HepG2 (cell line): Measurements from ENCODE around the gene HTR2A. TPM values are rescaled to one million over a fixed set of nuclear protein-coding genes. Genes with fewer than 3 reads are reported as not detected.

Experiments used
- ATAC-seq: fragments of 200-7000 bp; cut with Tn5 transposase; 3 replicates; pipeline ENCODE4 v1.9.1; 2020; ENCODE audit warnings: mild to moderate bottlenecking, moderate library complexity
- BruUV-seq: library from RNA; stranded (reverse); fragments of 400-500 nt; replicated peaks from 2 replicates; lab custom pipeline; 2021; lab: Mats Ljungman, UMichigan
- CTCF ChIA-PET: fragments of 300-600 bp; formaldehyde crosslinking; extraction: SDS; loops from one replicate; lab custom pipeline; 2021; ENCODE audit warnings: low total read pairs, inconsistent platforms, low intra/inter-chr PET ratio; lab: Yijun Ruan, JAX
- POLR2A ChIA-PET: fragments of 350-600 bp; sonication (Branson Sonifier 250); formaldehyde crosslinking; loops from one replicate; lab custom pipeline; 2020; ENCODE audit warnings: antibody characterized with exemption, inconsistent platforms; lab: Yijun Ruan, JAX
- DNase-seq: peaks from one replicate; pipeline ENCODE4 v3.0.0-alpha.2; 2015; ENCODE audit warnings: low spot score
- FAIRE-seq: peaks from 3 replicates; lab custom pipeline; 2011; peaks lifted over from hg19 to GRCh38; lab: Jason Lieb, UNC
- H2AFZ ChIP-seq: one replicate; pipeline ENCODE4 v1.6.1; 2011; ENCODE audit warnings: low read length, inconsistent platforms
- H3K27ac ChIP-seq: fragments of 300-600 bp; 3 replicates; pipeline ENCODE4 v1.8.0; 2011; ENCODE audit warnings: mixed run types, mild to moderate bottlenecking, mixed read lengths, low read length, inconsistent platforms; ENCODE audit not compliant: insufficient read depth; ENCODE audit errors: extremely low read length
- H3K27me3 ChIP-seq, 2 experiments: fragments of 200-600 bp in 1 of 2; 2 replicates in 1 of 2; 3 replicates in 1 of 2; pipeline versions ENCODE4 v1.6.0 to v1.8.0; 2011; ENCODE audit warnings: low read length in 2 of 2, mild to moderate bottlenecking in 2 of 2, moderate library complexity in 2 of 2, inconsistent platforms in 1 of 2; ENCODE audit not compliant: insufficient read depth in 2 of 2, control insufficient read depth in 1 of 2
- H3K36me3 ChIP-seq, 2 experiments: fragments of 200-600 bp in 1 of 2; replicated peaks in 1 of 2; 2 replicates in 1 of 2; 3 replicates in 1 of 2; pipeline versions ENCODE4 v1.5.1 to v1.8.0; 2011; ENCODE audit warnings: low read length in 2 of 2, inconsistent platforms in 1 of 2; ENCODE audit not compliant: insufficient read depth in 2 of 2, control insufficient read depth in 1 of 2
- H3K4me1 ChIP-seq: 2 replicates; pipeline ENCODE4 v1.5.1; 2012; ENCODE audit warnings: low read length, inconsistent platforms; ENCODE audit not compliant: insufficient read depth
- H3K4me2 ChIP-seq: 2 replicates; pipeline ENCODE4 v1.6.0; 2011; ENCODE audit warnings: low read depth, low read length, inconsistent platforms
- H3K4me3 ChIP-seq, 3 experiments: fragments of 200-600 bp in 1 of 3; sonication (generic), shearing (Covaris generic) in 1 of 3; replicated peaks in 1 of 3; 2 replicates each; pipeline ENCODE4 v1.5.1; 2011 to 2016; ENCODE audit warnings: low read length in 3 of 3, inconsistent platforms in 2 of 3, low read depth in 2 of 3, mild to moderate bottlenecking in 2 of 3, control low read depth in 1 of 3, mixed read lengths in 1 of 3; ENCODE audit not compliant: insufficient read depth in 1 of 3
- H3K79me2 ChIP-seq: one replicate; pipeline ENCODE4 v1.6.1; 2011; ENCODE audit warnings: low read length, inconsistent platforms; ENCODE audit not compliant: insufficient read depth
- H3K9ac ChIP-seq: 2 replicates; pipeline ENCODE4 v1.6.0; 2011; ENCODE audit warnings: mild to moderate bottlenecking, low read depth, low read length, inconsistent platforms; ENCODE audit not compliant: insufficient read depth
- H3K9me3 ChIP-seq: 2 replicates; pipeline ENCODE4 v1.5.1; 2012; ENCODE audit warnings: mild to moderate bottlenecking, low read length
- H4K20me1 ChIP-seq: 2 replicates; pipeline ENCODE4 v1.6.0; 2011; ENCODE audit warnings: inconsistent platforms, mild to moderate bottlenecking, low read length, moderate library complexity; ENCODE audit not compliant: insufficient read depth
- KLF15 ChIP-seq: sonication (generic); formaldehyde crosslinking; IDR thresholded peaks from 2 replicates; pipeline ENCODE4 v1.8.1; 2023; ENCODE audit warnings: borderline replicate concordance, mild to moderate bottlenecking, inconsistent platforms, missing genetic modification reagents, mixed read lengths
- RBFOX2 ChIP-seq: fragments of 200-400 bp; formaldehyde crosslinking; IDR thresholded peaks from 2 replicates; pipeline ENCODE4 v1.6.1; 2017; ENCODE audit warnings: low read depth, mild to moderate bottlenecking, low read length
- TBP ChIP-seq: sonication (generic); formaldehyde crosslinking; IDR thresholded peaks from 2 replicates; pipeline ENCODE4 v1.5.0; 2020; ENCODE audit warnings: missing genetic modification reagents
- ZNF205 ChIP-seq: IDR thresholded peaks from 2 replicates; pipeline ENCODE4 v1.6.1; 2018; ENCODE audit warnings: missing biosample characterization, missing genetic modification reagents
- ZNF414 ChIP-seq: sonication (generic); formaldehyde crosslinking; IDR thresholded peaks from 2 replicates; pipeline ENCODE4 v1.5.0; 2020; ENCODE audit warnings: missing genetic modification reagents
- WGBS: methylation state at CpG from one replicate; pipeline ENCODE4 v1.1.6; 2017; ENCODE audit warnings: low lambda C conversion rate; 5-methylcytosine and 5-hydroxymethylcytosine counted together
- in situ Hi-C: cut with HindIII; loops from 2 replicates; pipeline ENCODE4 v1.10.0; 2017; ENCODE audit warnings: low pct_unique_long_range_greater_than_20kb; ENCODE audit not compliant: extremely low pct_ligation_motif_present
- intact Hi-C: fragments of 100-400 bp; cut with micrococcal nuclease; formaldehyde crosslinking; loops from one replicate; pipeline ENCODE4 v1.10.0; 2022; ENCODE audit not compliant: unreplicated experiment
- polyA plus RNA-seq, 8 experiments: library from polyadenylated mRNA; depleted of rRNA in 3 of 8; stranded (reverse) in 7 of 8; unstranded in 1 of 8; fragments of >200 nt; fragmentation: Illumina TruSeq in 4 of 8; extraction: Trizol in 4 of 8; gene quantifications; 2 replicates each; pipeline versions ENCODE4 v1.2.1 to v1.2.3, GENCODE V29; 2011 to 2016; ENCODE audit warnings: low read depth in 4 of 8, missing spikeins in 1 of 8, mixed read lengths in 1 of 8; ENCODE audit not compliant: insufficient read depth in 1 of 8
- total RNA-seq, 5 experiments: library from RNA; depleted of rRNA; stranded (reverse); fragments of >200 nt; fragmentation: Illumina TruSeq; extraction: Trizol; gene quantifications; 2 replicates each; pipeline ENCODE4 v1.2.3, GENCODE V29; 2016; ENCODE audit warnings: low read depth in 1 of 5
- TF ChIP-seq, protein P1 (sequence below): sonication (generic); formaldehyde crosslinking; IDR thresholded peaks from 2 replicates; pipeline ENCODE4 v1.4.0; 2020; ENCODE audit warnings: mild to moderate bottlenecking, missing genetic modification reagents

HTR2A gene
- total and polyA plus RNA-seq, 2 of the 13 experiments (the other 11 are each of a cell fraction or from before 2014, with no cell fraction given) = not detected

DNA sequence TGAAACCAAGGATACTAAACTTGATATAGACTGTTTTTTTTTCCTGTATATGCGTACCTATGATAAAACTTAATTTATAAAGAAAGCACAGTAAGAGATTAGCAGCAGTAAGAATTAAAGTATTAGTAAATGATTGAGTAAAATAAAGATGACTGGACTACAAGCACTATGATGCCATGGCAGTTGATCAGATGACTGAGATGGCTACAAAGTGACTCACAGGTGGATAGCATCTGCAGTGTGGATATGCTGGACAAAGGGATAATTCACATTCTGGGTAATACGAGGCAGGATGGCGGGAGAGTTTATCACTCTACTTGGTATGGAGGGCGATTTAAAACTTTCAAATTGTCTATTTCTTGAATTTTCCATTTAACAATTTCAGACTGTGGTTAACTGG lies 11.8 kb downstream of the HTR2A start:
- no peaks in the 10 kb centered on the region for H3K36me3 ChIP-seq
- H3K4me1 ChIP-seq = no peaks in the 10 kb centered on the region
- intact Hi-C loops = no loop called here
- no peaks in the 10 kb centered on the region for H3K79me2 ChIP-seq
- FAIRE-seq = no peak
- CTCF ChIA-PET = no interaction called here
- TF ChIP-seq ZNF205 (no peak), KLF15 (no peak), ZNF414 (CRISPR knock-in tag) (no peak), RBFOX2 (no peak)
- TF ChIP-seq, protein P1, sequence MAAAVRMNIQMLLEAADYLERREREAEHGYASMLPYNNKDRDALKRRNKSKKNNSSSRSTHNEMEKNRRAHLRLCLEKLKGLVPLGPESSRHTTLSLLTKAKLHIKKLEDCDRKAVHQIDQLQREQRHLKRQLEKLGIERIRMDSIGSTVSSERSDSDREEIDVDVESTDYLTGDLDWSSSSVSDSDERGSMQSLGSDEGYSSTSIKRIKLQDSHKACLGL (CRISPR knock-in tag) = no peak
- TF ChIP-seq, all 625 proteins: peak for 0
- Histone ChIP-seq H3K27ac (no peak overlapping the region), H3K4me2 (no peak overlapping the region), H3K9me3 (no peaks in the 10 kb centered on the region), H3K27me3 (peaks cover 0 to 2% of the 10 kb centered on the region in 2 experiments; a peak in 1 of 5 replicates), H3K4me3 (no peak overlapping the region), H4K20me1 (no peaks in the 10 kb centered on the region), H2AFZ (no peak overlapping the region), H3K9ac (no peak overlapping the region)
- in situ Hi-C loops = no loop called here
- no TSS peak for BruUV-seq
- POLR2A ChIA-PET = no interaction called here
- ATAC-seq = no peak
- DNase-seq = no peak
- 34% methylated on average over 4 of the region's 4 CpGs for WGBS

- no peak for TF ChIP-seq TBP (CRISPR knock-in tag)
- WGBS = 2% methylated on average over 3 of the region's 3 CpGs
- H3K36me3 ChIP-seq = no peaks in the 10 kb centered on the region
- H3K27ac ChIP-seq = no peak overlapping the region
- H3K4me1 ChIP-seq = no peaks in the 10 kb centered on the region
- in situ Hi-C loops = no loop called here
- BruUV-seq = no TSS peak
- no peak overlapping the region for H3K4me2 ChIP-seq
- ATAC-seq = no peak
- DNase-seq = no peak
- ChIA-PET CTCF (no interaction called here), POLR2A (no interaction called here)
- intact Hi-C loops = no loop called here
- H3K4me3 ChIP-seq = no peak overlapping the region
- no peaks in the 10 kb centered on the region for H3K9me3 ChIP-seq
- H3K9ac ChIP-seq = no peak overlapping the region
- no peak for FAIRE-seq
- peaks cover 0 to 2% of the 10 kb centered on the region in 2 experiments; a peak in 1 of 5 replicates for H3K27me3 ChIP-seq
- H3K79me2 ChIP-seq = no peaks in the 10 kb centered on the region
- no peaks in the 10 kb centered on the region for H4K20me1 ChIP-seq
- no peak overlapping the region for H2AFZ ChIP-seq
Observed at GRCh38 chr13:46884531-46884930, 12.3 kb downstream of the HTR2A start.
